Nephron progenitor cell (in vitro differentiated cells): Measurements from ENCODE around the gene APLP2.

Experiments used
- DNase-seq: peaks from one replicate; pipeline ENCODE4 v3.0.0; 2021
- H3K27ac Mint-ChIP-seq: 2 replicates; pipeline ENCODE4 v1.8.0; 2021; ENCODE audit warnings: mild to moderate bottlenecking, moderate library complexity, mixed read lengths
- H3K27me3 Mint-ChIP-seq: 2 replicates; pipeline ENCODE4 v1.8.0; 2021; ENCODE audit warnings: mild to moderate bottlenecking, low read depth, mixed read lengths; ENCODE audit not compliant: poor library complexity
- H3K36me3 Mint-ChIP-seq: 2 replicates; pipeline ENCODE4 v1.8.0; 2021; ENCODE audit warnings: low read depth, mixed read lengths
- H3K4me1 Mint-ChIP-seq: 2 replicates; pipeline ENCODE4 v1.8.0; 2021; ENCODE audit warnings: mixed read lengths
- H3K4me3 Mint-ChIP-seq: 2 replicates; pipeline ENCODE4 v1.8.0; 2021; ENCODE audit warnings: mild to moderate bottlenecking, moderate library complexity, mixed read lengths
- H3K9me3 Mint-ChIP-seq: 2 replicates; pipeline ENCODE4 v1.8.0; 2021; ENCODE audit warnings: mild to moderate bottlenecking, moderate library complexity, mixed read lengths
- CTCF ChIP-seq: fragments of 200-600 bp; sonication (generic); IDR thresholded peaks from 2 replicates; pipeline ENCODE4 v1.5.0; 2021; ENCODE audit warnings: antibody characterized with exemption

The APLP2 gene

GRCh38 chr11:130025371-130025770, 44.3 kb upstream of the APLP2 start:
- Mint-ChIP-seq H3K4me3 (no peak overlapping the region), H3K27me3 (peaks cover 2% of the 10 kb centered on the region), H3K9me3 (peaks cover 19% of the 10 kb centered on the region), H3K27ac (no peak overlapping the region), H3K4me1 (peaks cover 17% of the 10 kb centered on the region), H3K36me3 (no peaks in the 10 kb centered on the region)
- no peak for TF ChIP-seq CTCF
- DNase-seq: no peak

- H3K36me3 Mint-ChIP-seq: no peaks in the 10 kb centered on the region
- no peak for TF ChIP-seq CTCF
- H3K4me1 Mint-ChIP-seq: no peaks in the 10 kb centered on the region
- peaks cover 6% of the 10 kb centered on the region for H3K27me3 Mint-ChIP-seq
- no peaks in the 10 kb centered on the region for H3K9me3 Mint-ChIP-seq
- DNase-seq: no peak
- no peak overlapping the region for H3K4me3 Mint-ChIP-seq
- peak overlapping the region; percentile 55 for H3K27ac Mint-ChIP-seq
Observed at GRCh38 chr11:130029137-130029536, 40.6 kb upstream of the APLP2 start.

GRCh38 chr11:130031056-130031455, 38.6 kb upstream of the APLP2 start:
- Mint-ChIP-seq H3K9me3 (no peaks in the 10 kb centered on the region), H3K4me3 (no peak overlapping the region), H3K4me1 (no peaks in the 10 kb centered on the region), H3K36me3 (no peaks in the 10 kb centered on the region), H3K27me3 (peaks cover 4% of the 10 kb centered on the region), H3K27ac (no peak overlapping the region)
- no peak for DNase-seq
- TF ChIP-seq CTCF: no peak

- H3K4me1 Mint-ChIP-seq: no peaks in the 10 kb centered on the region
- no peak overlapping the region for H3K4me3 Mint-ChIP-seq
- H3K36me3 Mint-ChIP-seq: no peaks in the 10 kb centered on the region
- H3K27ac Mint-ChIP-seq: no peak overlapping the region
- peaks cover 4% of the 10 kb centered on the region for H3K27me3 Mint-ChIP-seq
- no peak for TF ChIP-seq CTCF
- H3K9me3 Mint-ChIP-seq: no peaks in the 10 kb centered on the region
- DNase-seq: no peak
Observed at GRCh38 chr11:130031945-130032344, 37.7 kb upstream of the APLP2 start.

- TF ChIP-seq CTCF: no peak
- no peaks in the 10 kb centered on the region for H3K9me3 Mint-ChIP-seq
- no peaks in the 10 kb centered on the region for H3K36me3 Mint-ChIP-seq
- H3K4me3 Mint-ChIP-seq: no peak overlapping the region
- H3K27me3 Mint-ChIP-seq: peaks cover 4% of the 10 kb centered on the region
- no peak for DNase-seq
- H3K27ac Mint-ChIP-seq: no peak overlapping the region
- peaks cover 4% of the 10 kb centered on the region for H3K4me1 Mint-ChIP-seq
Observed at GRCh38 chr11:130032931-130033330, 36.8 kb upstream of the APLP2 start.

- no peak overlapping the region for H3K27ac Mint-ChIP-seq
- no peak for TF ChIP-seq CTCF
Observed at GRCh38 chr11:130034236-130034635, 35.5 kb upstream of the APLP2 start.

More at GRCh38 chr11:130034236-130034635, 35.5 kb upstream of the APLP2 start:
- Mint-ChIP-seq H3K9me3 (peaks cover 4% of the 10 kb centered on the region), H3K4me1 (peaks cover 7% of the 10 kb centered on the region), H3K4me3 (no peak overlapping the region), H3K27me3 (peaks cover 4% of the 10 kb centered on the region), H3K36me3 (no peaks in the 10 kb centered on the region)
- DNase-seq: no peak
